HUDEP-2 (cell line): ENCODE measurements around the gene CELA2B.
"Not testable (repeated sequence)": the region's sequence is repeated elsewhere in the genome, so short reads cannot be mapped to it uniquely, and the experiment has no call there.

Source experiments
- DNase-seq, 76 experiments: peaks; one replicate each; lab custom pipeline; 2025; ENCODE audit not compliant: unreplicated experiment in 76 of 76; lab: John Stamatoyannopoulos, UW

The CELA2B gene

DNA sequence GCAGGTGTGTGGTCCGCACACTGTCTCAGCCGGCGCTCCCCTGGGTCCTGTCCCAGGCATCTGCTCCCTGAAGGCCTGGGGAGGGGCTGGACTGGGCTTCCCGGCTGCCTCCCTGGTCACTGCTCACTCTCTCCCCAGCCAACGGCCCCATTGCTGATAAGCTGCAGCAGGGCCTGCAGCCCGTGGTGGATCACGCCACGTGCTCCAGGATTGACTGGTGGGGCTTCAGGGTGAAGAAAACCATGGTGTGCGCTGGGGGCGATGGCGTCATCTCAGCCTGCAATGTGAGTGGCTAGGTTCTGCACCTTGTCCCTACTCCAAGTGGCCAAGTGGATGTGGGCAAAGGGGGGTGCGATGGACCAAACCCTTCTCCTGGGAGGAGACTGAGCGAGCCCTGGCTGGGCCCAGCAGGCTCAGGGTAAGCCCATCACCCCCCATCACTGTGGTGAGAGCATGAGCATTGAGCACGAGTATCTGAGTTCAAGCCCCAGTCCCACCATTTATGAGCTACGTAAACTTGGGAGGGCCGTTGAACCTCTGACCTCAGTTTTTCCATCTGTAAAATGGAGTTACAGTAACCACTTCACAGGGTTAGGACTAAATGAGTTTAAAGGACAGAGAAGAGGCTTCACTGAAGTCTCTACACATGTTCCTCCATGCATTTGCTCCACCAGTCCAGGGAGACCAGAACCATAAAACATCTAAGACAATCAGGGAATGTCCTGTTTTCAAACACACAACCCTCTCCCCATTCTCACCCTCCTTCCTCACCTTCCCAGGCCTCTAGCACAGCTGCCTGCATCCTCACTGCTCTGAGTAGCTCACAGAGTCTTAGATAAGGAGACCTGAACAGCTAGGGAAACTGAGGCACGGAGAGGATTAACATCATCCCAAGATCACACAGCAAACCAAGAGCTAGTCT, 31.2 kb upstream of the CELA2B start:
- no peak for DNase-seq

DNA sequence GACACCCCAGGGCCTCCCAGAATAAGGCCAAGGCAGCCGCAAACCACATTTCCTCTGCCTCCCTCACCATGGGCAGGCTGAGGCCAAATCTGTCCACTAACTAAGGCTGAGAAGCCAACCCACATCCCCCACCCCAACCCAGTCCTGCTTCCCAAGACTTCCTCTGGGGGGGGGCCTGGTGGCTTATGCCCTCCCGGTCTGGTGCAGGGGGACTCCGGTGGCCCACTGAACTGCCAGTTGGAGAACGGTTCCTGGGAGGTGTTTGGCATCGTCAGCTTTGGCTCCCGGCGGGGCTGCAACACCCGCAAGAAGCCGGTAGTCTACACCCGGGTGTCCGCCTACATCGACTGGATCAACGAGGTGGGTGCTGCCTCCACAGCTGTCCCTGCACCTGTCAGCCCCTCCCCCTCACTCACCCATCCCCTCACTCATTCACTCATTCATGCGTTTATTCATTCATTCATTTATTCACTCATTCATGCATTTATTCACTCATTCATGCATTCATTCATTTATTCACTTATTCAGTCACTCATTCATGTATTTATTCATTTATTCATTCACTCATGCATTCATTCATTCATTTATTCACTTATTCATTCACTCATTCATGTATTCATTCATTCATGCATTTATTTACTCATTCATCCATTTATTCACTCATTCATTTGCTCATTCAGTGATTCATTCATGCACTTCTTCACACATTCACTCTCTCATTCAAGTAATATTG, 30.3 kb upstream of the CELA2B start:
- no peak for DNase-seq

- DNase-seq, result no peak
Measured at GRCh38 chr1:15446212-15446611, 29.7 kb upstream of the CELA2B start.

DNA sequence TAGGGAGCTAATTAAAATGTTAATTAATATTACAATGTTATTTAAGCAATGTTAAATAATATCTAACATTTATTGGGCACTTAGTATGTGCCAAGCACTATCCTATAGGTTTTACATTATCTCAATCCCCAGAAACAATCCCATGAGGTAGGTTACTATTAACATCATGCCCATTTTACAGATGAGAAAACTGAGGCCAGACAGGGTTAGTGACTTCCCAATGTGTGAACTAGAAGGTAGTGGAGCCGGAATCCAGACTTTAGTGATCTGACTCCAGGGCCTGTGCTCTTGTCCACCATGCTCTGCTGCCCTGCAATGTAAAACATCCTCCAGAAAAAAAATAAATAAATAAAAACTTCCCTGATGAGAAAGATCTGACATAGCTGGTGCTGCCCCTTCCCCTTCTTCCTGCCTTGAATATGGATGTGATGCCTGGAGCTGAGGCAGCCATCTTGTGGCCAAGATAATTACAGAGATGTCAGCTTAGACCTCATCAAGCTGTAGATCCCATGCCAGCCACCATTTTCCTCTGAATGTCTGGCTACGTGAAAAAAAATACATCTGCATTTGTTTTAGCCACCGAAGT, 26.9 kb upstream of the CELA2B start:
- DNase-seq, result no peak

DNA sequence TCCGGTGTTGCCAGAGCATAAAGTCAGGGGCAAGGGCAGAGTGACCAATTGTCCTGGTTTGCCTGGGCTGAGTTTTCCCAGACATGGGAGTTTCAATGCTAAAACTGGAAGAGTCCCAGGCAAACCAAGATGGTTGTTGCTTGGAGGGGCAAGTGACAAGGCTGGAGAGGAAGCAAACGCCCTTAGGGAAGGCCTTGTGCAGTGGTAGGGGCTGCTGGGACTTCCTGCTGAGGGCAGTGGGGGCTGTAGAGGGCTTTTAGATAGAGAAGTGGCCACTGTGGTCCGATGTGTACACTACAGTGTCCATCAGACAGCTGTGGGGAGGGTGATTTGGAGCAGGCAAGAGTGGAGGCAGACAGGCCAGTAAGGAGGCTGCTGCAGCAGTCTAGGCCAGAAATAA, 26.3 kb upstream of the CELA2B start:
- no peak for DNase-seq

DNA sequence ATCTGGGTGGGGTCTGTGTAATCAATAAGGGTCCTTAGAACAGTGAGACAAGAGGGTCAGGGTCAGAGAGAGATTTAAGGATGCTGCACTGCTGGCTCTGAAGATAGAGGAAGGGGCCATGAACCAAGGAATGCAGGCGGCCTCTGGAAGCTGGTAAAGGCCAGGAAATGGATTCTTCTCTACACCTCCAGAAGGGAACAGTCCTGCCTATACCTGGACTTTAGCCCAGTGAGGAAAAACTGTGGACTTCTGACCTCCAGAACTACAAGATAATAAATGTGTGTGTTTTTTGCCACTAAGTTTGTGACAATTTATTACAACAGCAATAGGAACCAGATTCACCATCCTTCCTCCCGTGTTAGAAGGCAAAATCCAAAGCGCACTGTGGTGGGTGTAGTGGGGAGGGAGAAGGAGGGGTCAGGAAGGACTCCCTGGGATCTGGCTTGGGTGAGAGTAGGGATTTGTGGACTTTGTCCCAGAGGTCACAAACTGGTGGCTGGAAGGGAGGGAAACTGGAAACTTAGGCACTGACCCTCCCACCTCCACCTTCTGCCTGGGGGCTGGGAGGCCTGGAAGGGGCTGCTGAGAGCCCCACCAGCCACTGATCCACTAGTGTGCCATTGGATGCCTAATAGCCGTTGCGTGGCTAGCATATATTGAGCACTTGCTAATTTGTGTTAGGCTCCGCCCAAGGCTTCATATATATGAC, 24.7 kb upstream of the CELA2B start:
- DNase-seq, result no peak

DNA sequence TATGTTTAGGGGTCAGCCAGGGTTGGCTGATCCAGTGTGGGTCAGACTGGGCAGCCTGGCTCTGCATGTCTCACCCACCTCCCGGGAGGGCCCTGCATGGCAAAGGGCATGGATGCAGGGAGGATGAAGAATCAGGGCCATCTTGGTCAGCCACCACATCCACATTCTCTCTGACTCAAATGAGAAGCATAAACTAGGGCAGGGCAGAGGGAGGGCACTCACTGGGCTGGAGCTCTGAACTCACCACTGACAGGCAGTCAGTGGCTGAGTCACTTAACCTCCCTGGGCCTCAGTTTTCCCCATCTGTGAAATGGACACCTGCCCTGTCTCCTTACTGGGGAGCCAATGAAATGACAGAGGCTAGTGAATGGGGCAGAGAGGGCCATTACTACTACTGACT, 23.7 kb upstream of the CELA2B start:
- no peak for DNase-seq

GRCh38 chr1:15452866-15453571, 22.9 kb upstream of the CELA2B start:
- no peak for DNase-seq

DNA sequence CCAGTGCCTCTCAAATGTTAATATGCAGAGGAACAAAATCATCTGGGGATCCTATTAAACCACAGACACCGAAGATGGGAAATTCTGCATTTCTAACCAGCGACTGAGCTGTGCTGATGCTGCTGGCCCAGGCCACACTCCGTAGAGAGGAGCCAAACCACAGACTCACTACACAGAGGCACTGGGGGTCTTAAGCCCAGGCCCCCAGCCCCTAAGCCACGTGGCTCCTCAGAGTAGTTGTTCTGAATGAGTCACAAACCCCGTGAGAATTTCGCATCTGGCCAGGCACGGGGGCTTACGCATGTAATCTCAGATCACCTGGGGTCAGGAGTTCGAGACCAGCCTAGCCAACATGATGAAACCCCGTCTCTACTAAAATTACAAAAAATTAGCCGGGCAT, 22.2 kb upstream of the CELA2B start:
- no peak for DNase-seq

DNA sequence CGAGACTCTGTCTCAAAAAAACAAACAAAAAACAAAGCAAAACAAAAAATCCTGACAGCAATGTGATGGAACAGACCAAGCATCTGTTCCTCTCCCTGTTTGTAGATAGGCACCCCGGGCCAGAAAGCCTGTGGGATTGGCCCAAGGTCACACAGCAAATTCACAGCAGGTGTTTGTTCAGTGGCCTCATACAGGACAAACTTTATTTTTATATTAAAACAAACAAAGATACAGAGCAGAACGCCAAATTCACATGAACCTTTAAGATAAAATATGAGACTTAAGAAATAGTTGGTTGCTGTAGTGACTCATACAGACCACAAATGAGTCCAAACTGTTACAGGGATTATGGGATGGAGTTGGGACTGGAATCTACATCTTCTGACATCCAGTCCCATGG, 21.6 kb upstream of the CELA2B start:
- DNase-seq, result no peak

DNA sequence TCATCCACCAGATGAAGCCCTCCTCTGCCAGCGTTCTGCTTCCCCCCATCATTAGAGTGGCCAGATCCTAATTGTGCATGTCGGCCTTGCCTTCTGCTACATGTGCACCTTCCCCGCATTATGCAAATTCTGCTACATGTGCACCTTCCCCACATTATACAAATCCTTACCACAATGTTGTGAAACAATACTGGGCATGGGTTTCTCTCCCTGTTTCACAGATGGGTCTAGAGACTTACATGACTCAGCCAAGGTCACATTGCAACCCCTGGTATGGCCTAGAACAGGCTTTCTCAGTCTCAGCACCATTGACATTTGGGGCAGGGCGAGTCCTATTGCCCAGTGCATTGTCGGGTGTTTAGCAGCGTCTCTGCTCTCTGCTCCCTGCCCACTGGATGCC, 20.4 kb upstream of the CELA2B start:
- DNase-seq, result no peak

DNA sequence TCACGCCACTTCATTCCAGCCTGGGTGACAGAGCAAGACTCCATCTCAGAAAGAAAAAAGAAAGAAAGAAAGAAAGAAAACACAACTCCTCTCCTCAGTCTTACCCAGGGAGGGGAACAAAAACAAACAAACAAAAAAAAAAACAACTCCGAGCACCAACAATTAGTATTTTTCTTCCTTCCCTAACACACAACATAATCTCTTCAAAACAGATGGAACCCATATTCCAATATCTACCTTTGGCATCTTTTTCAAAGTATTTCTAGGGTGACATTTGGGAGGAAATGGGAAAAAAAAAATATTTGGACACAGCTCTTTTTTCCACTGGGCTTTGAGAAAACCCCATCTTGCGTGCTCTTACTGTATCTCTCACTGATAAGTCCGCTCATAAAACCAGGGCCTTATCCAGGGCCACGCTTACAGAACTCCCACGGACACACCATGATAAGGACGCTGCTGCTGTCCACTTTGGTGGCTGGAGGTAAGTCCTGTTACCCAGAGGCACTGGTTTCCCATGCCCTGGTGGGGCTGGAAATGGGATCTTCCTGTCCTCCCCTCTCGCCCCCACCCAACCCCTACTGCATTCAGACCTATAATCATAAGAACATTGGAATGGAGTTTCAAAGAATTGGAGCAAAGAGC, 19.5 kb upstream of the CELA2B start, which contains the start of gene CELA2A:
Gene CELA2A (plus strand): TSS at position 420 of the 642 bp plus-strand sequence. CDS start 22 bp downstream, at position 442.
- no peak for DNase-seq

DNA sequence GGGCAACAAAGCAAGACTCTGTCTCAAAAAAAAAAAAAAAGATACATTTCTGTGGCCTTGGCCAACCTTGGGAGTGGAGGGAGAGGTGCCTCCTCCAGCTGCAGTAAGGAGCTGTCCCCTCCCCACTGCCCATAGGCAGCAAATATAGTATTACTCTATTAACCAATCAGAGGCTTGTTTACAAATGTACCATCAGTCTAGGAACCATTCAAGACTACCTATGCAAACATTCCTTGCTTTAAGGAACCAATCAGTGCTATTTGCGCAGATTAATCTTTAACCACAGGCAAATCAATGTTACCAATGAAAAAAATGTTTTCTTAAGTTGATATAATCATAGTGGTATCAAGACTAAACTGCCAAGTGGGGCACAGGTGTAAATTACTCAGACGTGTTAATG, 18.3 kb upstream of the CELA2B start:
- DNase-seq, result no peak

- not testable (repeated sequence) for DNase-seq
Measured at GRCh38 chr1:15458388-15458787, 17.5 kb upstream of the CELA2B start.

DNA sequence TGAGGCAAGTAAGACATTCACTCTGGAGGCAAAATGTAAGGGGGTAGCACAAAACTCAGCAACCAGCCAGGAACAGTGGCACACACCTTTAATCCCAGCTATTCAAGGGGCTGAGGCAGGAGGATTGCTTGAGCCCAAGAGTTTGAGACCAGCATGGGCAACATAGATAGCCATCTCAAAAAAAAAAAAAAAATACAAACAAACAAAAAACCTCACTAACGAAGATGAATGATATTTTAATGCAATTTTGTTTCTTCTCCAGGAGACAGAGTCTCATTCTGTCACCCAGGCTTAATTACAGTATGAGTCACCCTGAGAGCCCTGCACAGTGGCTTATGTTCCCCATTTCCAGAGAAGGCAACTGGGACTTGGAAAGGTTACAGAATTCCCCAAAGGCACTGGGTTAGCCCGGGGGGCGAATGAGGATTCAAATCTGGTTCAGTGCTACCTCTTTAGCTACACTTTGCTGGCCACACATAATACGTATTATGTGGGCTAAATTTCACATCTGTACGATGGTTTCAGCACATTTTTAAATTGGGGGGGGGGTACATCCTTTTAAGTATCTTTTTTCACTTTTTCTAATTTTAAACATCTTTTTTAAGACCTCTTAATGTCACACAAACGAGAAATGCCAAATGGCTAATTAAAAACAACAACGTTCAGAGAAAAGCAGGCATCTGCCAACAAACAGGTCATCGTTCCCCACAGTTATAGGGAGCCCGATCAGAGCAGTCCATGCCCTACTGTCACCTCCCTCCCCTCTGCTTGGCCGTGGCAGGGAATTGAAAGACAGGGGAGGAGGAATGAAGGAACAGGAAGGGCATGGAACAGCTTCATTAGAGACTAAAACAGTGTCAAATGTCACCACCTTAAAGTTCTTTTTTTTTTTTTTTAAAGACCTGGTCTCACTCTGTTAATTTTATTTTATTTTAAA, 15.9 kb upstream of the CELA2B start:
- no peak for DNase-seq

- no peak for DNase-seq
Measured at GRCh38 chr1:15460708-15461095, 15.2 kb upstream of the CELA2B start.

DNA sequence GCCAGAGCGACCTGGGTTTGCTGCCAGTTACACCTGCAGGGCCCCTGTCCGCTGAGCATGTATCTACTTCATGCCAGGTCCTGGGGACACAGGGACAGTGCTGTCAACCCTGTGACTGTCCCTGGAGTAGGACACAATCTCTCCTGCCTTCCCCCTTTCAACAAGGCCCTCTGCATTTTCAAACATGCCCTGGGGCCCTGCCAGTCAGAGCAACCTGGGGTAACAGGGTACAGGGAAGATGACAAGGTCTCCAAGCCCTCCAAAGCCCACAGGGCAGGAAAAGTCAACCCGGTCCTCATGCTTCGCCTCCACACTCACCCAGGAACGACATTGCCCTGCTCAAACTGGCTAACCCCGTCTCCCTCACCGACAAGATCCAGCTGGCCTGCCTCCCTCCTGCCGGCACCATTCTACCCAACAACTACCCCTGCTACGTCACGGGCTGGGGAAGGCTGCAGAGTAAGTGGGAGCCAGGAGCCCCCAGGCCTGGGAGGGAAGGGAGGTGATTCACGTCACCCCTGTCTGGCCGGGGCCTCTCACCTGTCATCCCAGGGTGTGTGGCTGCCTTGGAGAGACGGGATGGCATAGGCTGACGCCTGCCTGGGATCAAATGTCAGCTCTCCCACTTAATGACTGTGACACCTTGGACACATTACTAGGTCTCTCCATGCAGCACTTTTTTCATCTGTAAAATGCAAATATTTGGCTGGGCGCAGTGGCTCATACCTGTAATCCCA, 12.7 kb upstream of the CELA2B start:
- not testable (repeated sequence) for DNase-seq

DNA sequence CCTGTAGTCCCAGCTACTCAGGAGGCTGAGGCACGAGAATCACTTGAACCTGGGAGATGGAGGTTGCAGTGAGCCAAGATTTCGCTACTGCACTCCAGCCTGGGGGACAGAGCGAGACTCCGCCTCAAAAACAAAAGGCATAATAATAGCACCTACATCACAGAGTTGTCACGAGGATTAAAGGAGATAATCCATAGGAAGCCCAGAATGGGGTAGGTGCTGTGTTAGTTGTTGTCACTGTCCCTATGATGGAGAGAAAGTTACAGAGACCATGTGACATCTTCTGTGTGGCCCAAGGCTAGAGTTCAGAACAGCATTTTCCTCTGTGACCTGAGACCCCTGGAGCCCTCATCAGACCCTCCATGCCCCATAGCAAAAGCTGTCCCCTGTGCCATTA, 12.0 kb upstream of the CELA2B start:
- not testable (repeated sequence) for DNase-seq
